Sigmoid colon (tissue), 3 donors: ENCODE data around the gene TDRD7.

Experiments used
- CTCF ChIP-seq, 4 experiments: fragments of 450-650 bp in 3 of 4; fragments of 200-600 bp in 1 of 4; IDR thresholded peaks; one replicate each; pipeline ENCODE4 v1.5.1; 2016 to 2019; ENCODE audit warnings: antibody characterized with exemption in 4 of 4, mild to moderate bottlenecking in 3 of 4, moderate library complexity in 2 of 4
- POLR2A ChIP-seq, 2 donors: fragments of 450-650 bp; IDR thresholded peaks; one replicate each; pipeline ENCODE4 v1.6.1; 2016; ENCODE audit warnings: antibody characterized with exemption in 2 of 2, mild to moderate bottlenecking in 2 of 2, moderate library complexity in 2 of 2

- TF ChIP-seq POLR2A (IDR thresholded peaks at IDR 0.05) = no peak
- no peak for TF ChIP-seq CTCF (IDR thresholded peaks at IDR 0.05)
Observed at GRCh38 chr9:97534961-97535594, 123.2 kb downstream of the TDRD7 start.
